HepG2 (cell line): Measurements from ENCODE around the gene BHLHE23. TPM values are rescaled to one million over a fixed set of nuclear protein-coding genes. Genes with fewer than 3 reads are reported as not detected.
A peak's percentile ranks its signal among the peaks of the same experiment; 100 is the strongest.

Experiments
- ATAC-seq: fragments of 200-7000 bp; cut with Tn5 transposase; 3 replicates; pipeline ENCODE4 v1.9.1; 2020; ENCODE audit warnings: mild to moderate bottlenecking, moderate library complexity
- BruUV-seq: library from RNA; stranded (reverse); fragments of 400-500 nt; replicated peaks from 2 replicates; lab custom pipeline; 2021; lab: Mats Ljungman, UMichigan
- CTCF ChIA-PET: fragments of 300-600 bp; formaldehyde crosslinking; extraction: SDS; loops from one replicate; lab custom pipeline; 2021; ENCODE audit warnings: low total read pairs, inconsistent platforms, low intra/inter-chr PET ratio; lab: Yijun Ruan, JAX
- POLR2A ChIA-PET: fragments of 350-600 bp; sonication (Branson Sonifier 250); formaldehyde crosslinking; loops from one replicate; lab custom pipeline; 2020; ENCODE audit warnings: antibody characterized with exemption, inconsistent platforms; lab: Yijun Ruan, JAX
- DNase-seq: peaks from one replicate; pipeline ENCODE4 v3.0.0-alpha.2; 2015; ENCODE audit warnings: low spot score
- FAIRE-seq: peaks from 3 replicates; lab custom pipeline; 2011; peaks lifted over from hg19 to GRCh38; lab: Jason Lieb, UNC
- H2AFZ ChIP-seq: one replicate; pipeline ENCODE4 v1.6.1; 2011; ENCODE audit warnings: low read length, inconsistent platforms
- H3K27ac ChIP-seq: fragments of 300-600 bp; 3 replicates; pipeline ENCODE4 v1.8.0; 2011; ENCODE audit warnings: mixed run types, mild to moderate bottlenecking, mixed read lengths, low read length, inconsistent platforms; ENCODE audit not compliant: insufficient read depth; ENCODE audit errors: extremely low read length
- H3K27me3 ChIP-seq, 2 experiments: fragments of 200-600 bp in 1 of 2; 2 replicates in 1 of 2; 3 replicates in 1 of 2; pipeline versions ENCODE4 v1.6.0 to v1.8.0; 2011; ENCODE audit warnings: low read length in 2 of 2, mild to moderate bottlenecking in 2 of 2, moderate library complexity in 2 of 2, inconsistent platforms in 1 of 2; ENCODE audit not compliant: insufficient read depth in 2 of 2, control insufficient read depth in 1 of 2
- H3K36me3 ChIP-seq, 2 experiments: fragments of 200-600 bp in 1 of 2; replicated peaks in 1 of 2; 2 replicates in 1 of 2; 3 replicates in 1 of 2; pipeline versions ENCODE4 v1.5.1 to v1.8.0; 2011; ENCODE audit warnings: low read length in 2 of 2, inconsistent platforms in 1 of 2; ENCODE audit not compliant: insufficient read depth in 2 of 2, control insufficient read depth in 1 of 2
- H3K4me1 ChIP-seq: 2 replicates; pipeline ENCODE4 v1.5.1; 2012; ENCODE audit warnings: low read length, inconsistent platforms; ENCODE audit not compliant: insufficient read depth
- H3K4me2 ChIP-seq: 2 replicates; pipeline ENCODE4 v1.6.0; 2011; ENCODE audit warnings: low read depth, low read length, inconsistent platforms
- H3K4me3 ChIP-seq, 3 experiments: fragments of 200-600 bp in 1 of 3; sonication (generic), shearing (Covaris generic) in 1 of 3; replicated peaks in 1 of 3; 2 replicates each; pipeline ENCODE4 v1.5.1; 2011 to 2016; ENCODE audit warnings: low read length in 3 of 3, inconsistent platforms in 2 of 3, low read depth in 2 of 3, mild to moderate bottlenecking in 2 of 3, control low read depth in 1 of 3, mixed read lengths in 1 of 3; ENCODE audit not compliant: insufficient read depth in 1 of 3
- H3K79me2 ChIP-seq: one replicate; pipeline ENCODE4 v1.6.1; 2011; ENCODE audit warnings: low read length, inconsistent platforms; ENCODE audit not compliant: insufficient read depth
- H3K9ac ChIP-seq: 2 replicates; pipeline ENCODE4 v1.6.0; 2011; ENCODE audit warnings: mild to moderate bottlenecking, low read depth, low read length, inconsistent platforms; ENCODE audit not compliant: insufficient read depth
- H3K9me3 ChIP-seq: 2 replicates; pipeline ENCODE4 v1.5.1; 2012; ENCODE audit warnings: mild to moderate bottlenecking, low read length
- H4K20me1 ChIP-seq: 2 replicates; pipeline ENCODE4 v1.6.0; 2011; ENCODE audit warnings: inconsistent platforms, mild to moderate bottlenecking, low read length, moderate library complexity; ENCODE audit not compliant: insufficient read depth
- EZH2 ChIP-seq: conservative IDR thresholded peaks from 2 replicates; pipeline ENCODE4 v1.6.1; 2012; ENCODE audit warnings: mild to moderate bottlenecking, low read depth, low read length, moderate library complexity
- SAFB2 ChIP-seq: sonication (generic); formaldehyde crosslinking; IDR thresholded peaks from 2 replicates; pipeline ENCODE4 v1.5.1; 2020; ENCODE audit warnings: missing genetic modification reagents, low read depth, mild to moderate bottlenecking, borderline replicate concordance
- ZNF724P ChIP-seq: sonication (generic); formaldehyde crosslinking; IDR thresholded peaks from 2 replicates; pipeline ENCODE4 v1.8.0; 2022; ENCODE audit warnings: missing genetic modification reagents, borderline replicate concordance
- WGBS: methylation state at CpG from one replicate; pipeline ENCODE4 v1.1.6; 2017; ENCODE audit warnings: low lambda C conversion rate; 5-methylcytosine and 5-hydroxymethylcytosine counted together
- in situ Hi-C: cut with HindIII; loops from 2 replicates; pipeline ENCODE4 v1.10.0; 2017; ENCODE audit warnings: low pct_unique_long_range_greater_than_20kb; ENCODE audit not compliant: extremely low pct_ligation_motif_present
- intact Hi-C: fragments of 100-400 bp; cut with micrococcal nuclease; formaldehyde crosslinking; loops from one replicate; pipeline ENCODE4 v1.10.0; 2022; ENCODE audit not compliant: unreplicated experiment
- polyA plus RNA-seq, 8 experiments: library from polyadenylated mRNA; depleted of rRNA in 3 of 8; stranded (reverse) in 7 of 8; unstranded in 1 of 8; fragments of >200 nt; fragmentation: Illumina TruSeq in 4 of 8; extraction: Trizol in 4 of 8; gene quantifications; 2 replicates each; pipeline versions ENCODE4 v1.2.1 to v1.2.3, GENCODE V29; 2011 to 2016; ENCODE audit warnings: low read depth in 4 of 8, missing spikeins in 1 of 8, mixed read lengths in 1 of 8; ENCODE audit not compliant: insufficient read depth in 1 of 8
- total RNA-seq, 5 experiments: library from RNA; depleted of rRNA; stranded (reverse); fragments of >200 nt; fragmentation: Illumina TruSeq; extraction: Trizol; gene quantifications; 2 replicates each; pipeline ENCODE4 v1.2.3, GENCODE V29; 2016; ENCODE audit warnings: low read depth in 1 of 5
- TF ChIP-seq, protein P1 (sequence below): sonication (generic); formaldehyde crosslinking; IDR thresholded peaks from 2 replicates; pipeline ENCODE4 v1.4.0; 2020; ENCODE audit warnings: missing genetic modification reagents

BHLHE23 gene
- total and polyA plus RNA-seq, 2 of the 13 experiments (the other 11 are each of a cell fraction or from before 2014, with no cell fraction given): not detected

DNA sequence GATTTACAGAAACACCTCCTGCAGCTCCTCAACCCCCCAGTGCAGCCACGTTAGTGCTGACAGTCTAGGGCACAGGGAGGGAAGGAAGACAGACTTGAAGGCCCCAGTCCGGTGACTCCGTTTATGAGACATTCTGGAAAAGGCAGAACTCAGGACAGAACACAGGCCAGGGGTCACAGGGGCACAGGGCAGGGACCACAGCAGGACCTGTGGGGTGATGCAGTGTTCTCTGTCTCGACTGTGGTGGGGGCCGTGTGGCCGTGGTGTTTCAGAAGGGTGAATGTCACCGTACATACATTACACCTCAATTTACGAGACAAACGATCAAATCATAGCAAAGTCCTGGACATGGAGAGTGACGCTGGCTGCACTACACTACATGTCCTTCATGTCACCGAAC lies 11.3 kb downstream of the BHLHE23 start:
- intact Hi-C loops: no loop called here
- H3K4me3 ChIP-seq: no peak overlapping the region
- no peaks in the 10 kb centered on the region for H3K9me3 ChIP-seq
- peaks cover 3% of the 10 kb centered on the region; the same call in 1 of the 2 replicates for H4K20me1 ChIP-seq
- 15% methylated on average over 11 of the region's 11 CpGs for WGBS
- no peaks in the 10 kb centered on the region for H3K79me2 ChIP-seq
- FAIRE-seq (no peak), DNase-seq (no peak), ATAC-seq (no peak)
- in situ Hi-C loops: no loop called here
- no peak overlapping the region for H3K27ac ChIP-seq
- peaks cover 59 to 94% of the 10 kb centered on the region in 2 experiments for H3K27me3 ChIP-seq
- H3K36me3 ChIP-seq: no peaks in the 10 kb centered on the region
- TF ChIP-seq, protein P1, sequence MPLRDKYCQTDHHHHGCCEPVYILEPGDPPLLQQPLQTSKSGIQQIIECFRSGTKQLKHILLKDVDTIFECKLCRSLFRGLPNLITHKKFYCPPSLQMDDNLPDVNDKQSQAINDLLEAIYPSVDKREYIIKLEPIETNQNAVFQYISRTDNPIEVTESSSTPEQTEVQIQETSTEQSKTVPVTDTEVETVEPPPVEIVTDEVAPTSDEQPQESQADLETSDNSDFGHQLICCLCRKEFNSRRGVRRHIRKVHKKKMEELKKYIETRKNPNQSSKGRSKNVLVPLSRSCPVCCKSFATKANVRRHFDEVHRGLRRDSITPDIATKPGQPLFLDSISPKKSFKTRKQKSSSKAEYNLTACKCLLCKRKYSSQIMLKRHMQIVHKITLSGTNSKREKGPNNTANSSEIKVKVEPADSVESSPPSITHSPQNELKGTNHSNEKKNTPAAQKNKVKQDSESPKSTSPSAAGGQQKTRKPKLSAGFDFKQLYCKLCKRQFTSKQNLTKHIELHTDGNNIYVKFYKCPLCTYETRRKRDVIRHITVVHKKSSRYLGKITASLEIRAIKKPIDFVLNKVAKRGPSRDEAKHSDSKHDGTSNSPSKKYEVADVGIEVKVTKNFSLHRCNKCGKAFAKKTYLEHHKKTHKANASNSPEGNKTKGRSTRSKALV: 0 out of 2 replicates have a peak, but pooled peaks have one; percentile 31
- no peak for TF ChIP-seq ZNF724P (CRISPR knock-in tag)
- no peak overlapping the region for H3K4me2 ChIP-seq
- no TSS peak for BruUV-seq
- ChIA-PET POLR2A (no interaction called here), CTCF (no interaction called here)
- no peak overlapping the region for H3K9ac ChIP-seq
- no peaks in the 10 kb centered on the region for H3K4me1 ChIP-seq
- H2AFZ ChIP-seq: no peak overlapping the region

DNA sequence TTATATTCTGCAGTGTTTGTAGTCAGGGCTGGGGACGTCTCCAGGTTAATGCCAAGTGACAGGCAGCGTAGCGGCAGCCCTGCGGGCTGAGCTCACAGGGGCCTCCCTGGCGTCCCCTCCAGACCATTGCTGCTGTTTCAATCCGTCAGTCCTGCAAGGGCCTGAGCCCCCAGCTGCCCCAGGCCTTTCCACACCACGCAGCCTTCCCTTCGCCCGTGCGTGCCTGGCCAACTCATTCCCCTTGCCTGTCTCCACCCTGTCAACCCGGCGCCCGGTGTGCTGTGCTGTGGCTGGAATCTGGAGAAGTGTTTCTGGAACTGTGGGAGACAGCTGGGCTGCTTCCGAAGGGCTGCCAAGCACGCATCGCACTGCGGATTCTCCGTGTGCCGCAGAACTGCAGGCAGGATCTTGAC lies 11.9 kb downstream of the BHLHE23 start:
- Histone ChIP-seq H3K4me3 (no peak overlapping the region), H3K9me3 (no peaks in the 10 kb centered on the region), H4K20me1 (peaks cover 3% of the 10 kb centered on the region; the same call in 1 of the 2 replicates), H3K4me2 (no peak overlapping the region), H3K79me2 (no peaks in the 10 kb centered on the region), H3K27me3 (peaks cover 59 to 93% of the 10 kb centered on the region in 2 experiments), H3K36me3 (no peaks in the 10 kb centered on the region), H2AFZ (no peak overlapping the region), H3K4me1 (no peaks in the 10 kb centered on the region), H3K27ac (no peak overlapping the region), H3K9ac (no peak overlapping the region)
- ATAC-seq (peak; percentile 9), DNase-seq (no peak), FAIRE-seq (no peak)
- ChIA-PET POLR2A (no interaction called here), CTCF (no interaction called here)
- in situ Hi-C loops: no loop called here
- intact Hi-C loops: no loop called here
- TF ChIP-seq SAFB2 (CRISPR knock-in tag): no peak
- peak; percentile 44; the same call in 1 of the 2 replicates for TF ChIP-seq EZH2
- no TSS peak for BruUV-seq
- WGBS: 47% methylated on average over 14 of the region's 19 CpGs
